ENCODE measurements around the gene LIN28B.

GRCh38 chr6:105041880-105042279, 85.0 kb downstream of the LIN28B start:
- TF ChIP-seq CTCF (IDR thresholded peaks at IDR 0.05) (no peak), POLR2AphosphoS5 (IDR thresholded peaks at IDR 0.05) (no peak)
